ENCODE results near the gene OMG.
"Not testable (repeated sequence)": the region's sequence is repeated elsewhere in the genome, so short reads cannot be mapped to it uniquely, and the experiment has no call there.

Gene OMG

GRCh38 chr17:31308372-31309334, 11.6 kb upstream of the OMG start:
- no peak for DNase-seq (ENCODE audit: low read depth)

- no peak for DNase-seq (ENCODE audit: low read depth)
Observed at GRCh38 chr17:31307640-31308039, 10.6 kb upstream of the OMG start.

GRCh38 chr17:31299624-31300023, 2.6 kb upstream of the OMG start:
- DNase-seq (ENCODE audit: low read depth) = no peak

- no peak for DNase-seq (ENCODE audit: low read depth)
Observed at GRCh38 chr17:31296142-31296541, 897 bp downstream of the OMG start.

GRCh38 chr17:31295489-31295871, 1.6 kb downstream of the OMG start:
- DNase-seq (ENCODE audit: low read depth) = no peak

- no peak for DNase-seq (ENCODE audit: low read depth)
Observed at GRCh38 chr17:31294820-31295488, 2.1 kb downstream of the OMG start.

GRCh38 chr17:31294231-31294630, 2.8 kb downstream of the OMG start:
- DNase-seq (ENCODE audit: low read depth) = no peak

GRCh38 chr17:31293581-31293980, 3.5 kb downstream of the OMG start:
- DNase-seq (ENCODE audit: low read depth) = peak; percentile 63

- DNase-seq (ENCODE audit: low read depth) = peak; percentile 73
Observed at GRCh38 chr17:31291820-31292219, 5.2 kb downstream of the OMG start.

- peak; percentile 50 for DNase-seq (ENCODE audit: low read depth)
Observed at GRCh38 chr17:31289790-31290189, 7.2 kb downstream of the OMG start.

GRCh38 chr17:31287932-31288331, 9.1 kb downstream of the OMG start:
- not testable (repeated sequence) for DNase-seq (ENCODE audit: low read depth)

- no peak for DNase-seq (ENCODE audit: low read depth)
Observed at GRCh38 chr17:31286587-31286986, 10.5 kb downstream of the OMG start.

- DNase-seq (ENCODE audit: low read depth) = no peak
Observed at GRCh38 chr17:31283841-31284240, 13.2 kb downstream of the OMG start.

- no peak for DNase-seq (ENCODE audit: low read depth)
Observed at GRCh38 chr17:31281061-31281460, 16.0 kb downstream of the OMG start.

GRCh38 chr17:31279401-31279800, 17.6 kb downstream of the OMG start:
- DNase-seq (ENCODE audit: low read depth) = no peak

GRCh38 chr17:31275116-31275515, 21.9 kb downstream of the OMG start:
- DNase-seq (ENCODE audit: low read depth) = no peak

- peak; percentile 52 for DNase-seq (ENCODE audit: low read depth)
Observed at GRCh38 chr17:31274252-31274651, 22.8 kb downstream of the OMG start.

- no peak for DNase-seq (ENCODE audit: low read depth)
Observed at GRCh38 chr17:31273516-31273915, 23.5 kb downstream of the OMG start.

- no peak for DNase-seq (ENCODE audit: low read depth)
Observed at GRCh38 chr17:31272803-31273202, 24.2 kb downstream of the OMG start.

GRCh38 chr17:31272236-31272635, 24.8 kb downstream of the OMG start:
- DNase-seq (ENCODE audit: low read depth) = no peak

GRCh38 chr17:31269578-31269983, 27.5 kb downstream of the OMG start:
- peak; percentile 99 for DNase-seq (ENCODE audit: low read depth)

- DNase-seq (ENCODE audit: low read depth) = no peak
Observed at GRCh38 chr17:31269036-31269577, 27.9 kb downstream of the OMG start.

GRCh38 chr17:31266042-31266441, 31.0 kb downstream of the OMG start:
- no peak for DNase-seq (ENCODE audit: low read depth)

All from EH (cell line).